Measurements from ENCODE around the gene STK38L.

GRCh38 chr12:27332407-27332713 lies 88.3 kb downstream of the STK38L start:
- TF ChIP-seq, protein P1, sequence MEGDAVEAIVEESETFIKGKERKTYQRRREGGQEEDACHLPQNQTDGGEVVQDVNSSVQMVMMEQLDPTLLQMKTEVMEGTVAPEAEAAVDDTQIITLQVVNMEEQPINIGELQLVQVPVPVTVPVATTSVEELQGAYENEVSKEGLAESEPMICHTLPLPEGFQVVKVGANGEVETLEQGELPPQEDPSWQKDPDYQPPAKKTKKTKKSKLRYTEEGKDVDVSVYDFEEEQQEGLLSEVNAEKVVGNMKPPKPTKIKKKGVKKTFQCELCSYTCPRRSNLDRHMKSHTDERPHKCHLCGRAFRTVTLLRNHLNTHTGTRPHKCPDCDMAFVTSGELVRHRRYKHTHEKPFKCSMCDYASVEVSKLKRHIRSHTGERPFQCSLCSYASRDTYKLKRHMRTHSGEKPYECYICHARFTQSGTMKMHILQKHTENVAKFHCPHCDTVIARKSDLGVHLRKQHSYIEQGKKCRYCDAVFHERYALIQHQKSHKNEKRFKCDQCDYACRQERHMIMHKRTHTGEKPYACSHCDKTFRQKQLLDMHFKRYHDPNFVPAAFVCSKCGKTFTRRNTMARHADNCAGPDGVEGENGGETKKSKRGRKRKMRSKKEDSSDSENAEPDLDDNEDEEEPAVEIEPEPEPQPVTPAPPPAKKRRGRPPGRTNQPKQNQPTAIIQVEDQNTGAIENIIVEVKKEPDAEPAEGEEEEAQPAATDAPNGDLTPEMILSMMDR (IDR thresholded peaks at IDR 0.05; ENCODE audit: control extremely low read depth in 1 of 3, insufficient read depth in 1 of 3, low read depth in 1 of 3, low read length in 3 of 3): no peak
- no peak for TF ChIP-seq RAD21 (IDR thresholded peaks at IDR 0.05 in 1 of 2, conservative IDR thresholded peaks at IDR 0.05 in 1 of 2; ENCODE audit: low read depth in 2 of 2, low read length in 2 of 2)
- TF ChIP-seq RFX5 (IDR thresholded peaks at IDR 0.05; ENCODE audit: borderline replicate concordance, low read depth, low read length): no peak
- no peak for TF ChIP-seq EZH2 (IDR thresholded peaks at IDR 0.05; ENCODE audit: low read depth, low read length, severe bottlenecking)
- no peak for TF ChIP-seq POU5F1 (IDR thresholded peaks at IDR 0.05; ENCODE audit: low read depth, low read length)
- no peak for TF ChIP-seq EP300 (IDR thresholded peaks at IDR 0.05; ENCODE audit: borderline replicate concordance in 1 of 2, low read depth in 2 of 2, low read length in 2 of 2)

Measured in H1 (cell line).